ENCODE data around the gene PTPRB. TPM values are rescaled to one million over a fixed set of nuclear protein-coding genes. Genes with fewer than 3 reads are reported as not detected.

PTPRB gene
- total RNA-seq, 2 experiments from 2014 or later = not detected

GRCh38 chr12:70486588-70486987 is 150.6 kb downstream of the PTPRB start:
- Mint-ChIP-seq H3K4me1 (ENCODE audit: low read depth) (no peaks in the 10 kb centered on the region), H3K27me3 (peaks cover 30% of the 10 kb centered on the region), H3K27ac (no peak overlapping the region), H3K4me3 (no peak overlapping the region), H3K36me3 (ENCODE audit: low read depth) (no peaks in the 10 kb centered on the region), H3K9me3 (no peaks in the 10 kb centered on the region)
- no peak overlapping the region for H3K4me3 ChIP-seq (ENCODE audit: low read length)
- H3K4me1 ChIP-seq (ENCODE audit: insufficient read depth, low read length) = no peaks in the 10 kb centered on the region
- no peak overlapping the region for H3K27ac ChIP-seq (ENCODE audit: low read depth in 1 of 2, low read length in 2 of 2)
- ChIA-PET CTCF (no interaction called here), POLR2A (no interaction called here)
- no peaks in the 10 kb centered on the region for H3K36me3 ChIP-seq (ENCODE audit: insufficient read depth, low read length)
- H3K27me3 ChIP-seq (ENCODE audit: control insufficient read depth in 1 of 2, insufficient read depth in 2 of 2, low read length in 2 of 2) = peaks cover 0 to 6% of the 10 kb centered on the region in 2 experiments
- TF ChIP-seq, protein P1, sequence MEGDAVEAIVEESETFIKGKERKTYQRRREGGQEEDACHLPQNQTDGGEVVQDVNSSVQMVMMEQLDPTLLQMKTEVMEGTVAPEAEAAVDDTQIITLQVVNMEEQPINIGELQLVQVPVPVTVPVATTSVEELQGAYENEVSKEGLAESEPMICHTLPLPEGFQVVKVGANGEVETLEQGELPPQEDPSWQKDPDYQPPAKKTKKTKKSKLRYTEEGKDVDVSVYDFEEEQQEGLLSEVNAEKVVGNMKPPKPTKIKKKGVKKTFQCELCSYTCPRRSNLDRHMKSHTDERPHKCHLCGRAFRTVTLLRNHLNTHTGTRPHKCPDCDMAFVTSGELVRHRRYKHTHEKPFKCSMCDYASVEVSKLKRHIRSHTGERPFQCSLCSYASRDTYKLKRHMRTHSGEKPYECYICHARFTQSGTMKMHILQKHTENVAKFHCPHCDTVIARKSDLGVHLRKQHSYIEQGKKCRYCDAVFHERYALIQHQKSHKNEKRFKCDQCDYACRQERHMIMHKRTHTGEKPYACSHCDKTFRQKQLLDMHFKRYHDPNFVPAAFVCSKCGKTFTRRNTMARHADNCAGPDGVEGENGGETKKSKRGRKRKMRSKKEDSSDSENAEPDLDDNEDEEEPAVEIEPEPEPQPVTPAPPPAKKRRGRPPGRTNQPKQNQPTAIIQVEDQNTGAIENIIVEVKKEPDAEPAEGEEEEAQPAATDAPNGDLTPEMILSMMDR (IDR thresholded peaks at IDR 0.05) = no peak
- no peak for DNase-seq
- no peak for ATAC-seq (ENCODE audit: poor library complexity)
- no peaks in the 10 kb centered on the region for H3K9me3 ChIP-seq (ENCODE audit: control insufficient read depth in 1 of 2, insufficient read depth in 1 of 2, low read length in 2 of 2)
- intact Hi-C loops (cut with DNase I, micrococcal nuclease) = no loop called here

DNA sequence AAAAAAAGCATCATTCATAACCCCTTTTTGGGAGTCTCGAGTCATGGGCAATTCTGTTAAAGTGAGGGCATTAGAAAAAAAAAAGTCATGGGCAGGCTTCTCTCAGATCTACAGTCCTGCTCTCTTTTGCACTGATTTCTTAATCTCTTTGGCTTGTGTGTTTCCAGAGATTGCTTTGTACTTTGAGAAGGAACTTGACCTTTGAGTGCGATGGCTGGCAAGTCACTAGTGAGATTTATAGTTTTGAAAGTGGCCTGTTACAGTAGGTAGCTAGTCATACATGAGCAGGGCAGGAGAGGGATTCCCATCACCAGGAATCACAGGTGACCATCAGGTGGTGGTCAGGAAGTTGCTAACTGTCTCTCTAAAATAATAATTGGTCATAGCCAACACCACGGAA is 151.5 kb downstream of the PTPRB start:
- no peaks in the 10 kb centered on the region for H3K9me3 ChIP-seq (ENCODE audit: control insufficient read depth in 1 of 2, insufficient read depth in 1 of 2, low read length in 2 of 2)
- intact Hi-C loops (cut with DNase I, micrococcal nuclease) = no loop called here
- CTCF ChIA-PET = no interaction called here
- H3K9me3 Mint-ChIP-seq = no peaks in the 10 kb centered on the region
- peaks cover 0 to 6% of the 10 kb centered on the region in 2 experiments for H3K27me3 ChIP-seq (ENCODE audit: control insufficient read depth in 1 of 2, insufficient read depth in 2 of 2, low read length in 2 of 2)
- peaks cover 36% of the 10 kb centered on the region for H3K27me3 Mint-ChIP-seq
- DNase-seq (no peak), ATAC-seq (ENCODE audit: poor library complexity) (no peak)
- no peaks in the 10 kb centered on the region for H3K36me3 Mint-ChIP-seq (ENCODE audit: low read depth)
- H3K36me3 ChIP-seq (ENCODE audit: insufficient read depth, low read length) = no peaks in the 10 kb centered on the region
- H3K27ac Mint-ChIP-seq = no peak overlapping the region
- H3K4me1 ChIP-seq (ENCODE audit: insufficient read depth, low read length) = no peaks in the 10 kb centered on the region
- no peaks in the 10 kb centered on the region for H3K4me1 Mint-ChIP-seq (ENCODE audit: low read depth)
- H3K27ac ChIP-seq (ENCODE audit: low read depth in 1 of 2, low read length in 2 of 2) = no peak overlapping the region
- no peak overlapping the region for H3K4me3 ChIP-seq (ENCODE audit: low read length)
- no peak overlapping the region for H3K4me3 Mint-ChIP-seq
- TF ChIP-seq, protein P1 (IDR thresholded peaks at IDR 0.05) = no peak
- POLR2A ChIA-PET = no interaction called here

DNA sequence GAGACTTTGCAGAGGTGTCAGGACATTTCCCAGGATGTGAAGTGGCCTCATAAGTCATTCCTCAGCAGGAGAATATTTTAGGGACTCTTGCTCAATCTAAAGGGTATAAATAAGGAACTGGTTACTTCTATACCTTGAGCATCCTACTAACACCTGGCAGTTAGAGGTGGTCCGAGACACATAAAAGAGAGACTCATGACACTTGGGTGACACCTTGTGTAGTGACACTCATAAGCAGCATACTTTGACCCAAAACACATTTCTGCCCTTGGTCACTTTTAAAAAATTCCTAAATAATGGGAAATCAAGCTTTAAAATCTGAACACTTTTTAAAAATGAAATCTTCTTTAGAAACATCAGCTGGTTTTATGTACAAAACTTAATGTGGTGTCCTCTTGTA is 152.8 kb downstream of the PTPRB start:
- Mint-ChIP-seq H3K4me1 (ENCODE audit: low read depth) (no peaks in the 10 kb centered on the region), H3K27me3 (peaks cover 36% of the 10 kb centered on the region), H3K36me3 (ENCODE audit: low read depth) (no peaks in the 10 kb centered on the region), H3K4me3 (no peak overlapping the region), H3K27ac (no peak overlapping the region), H3K9me3 (no peaks in the 10 kb centered on the region)
- Histone ChIP-seq H3K27me3 (ENCODE audit: control insufficient read depth in 1 of 2, insufficient read depth in 2 of 2, low read length in 2 of 2) (peaks cover 0 to 6% of the 10 kb centered on the region in 2 experiments), H3K9me3 (ENCODE audit: control insufficient read depth in 1 of 2, insufficient read depth in 1 of 2, low read length in 2 of 2) (no peaks in the 10 kb centered on the region), H3K4me3 (ENCODE audit: low read length) (no peak overlapping the region), H3K27ac (ENCODE audit: low read depth in 1 of 2, low read length in 2 of 2) (no peak overlapping the region), H3K4me1 (ENCODE audit: insufficient read depth, low read length) (no peaks in the 10 kb centered on the region), H3K36me3 (ENCODE audit: insufficient read depth, low read length) (no peaks in the 10 kb centered on the region)
- ChIA-PET CTCF (no interaction called here), POLR2A (no interaction called here)
- DNase-seq (no peak), ATAC-seq (ENCODE audit: poor library complexity) (no peak)
- intact Hi-C loops (cut with DNase I, micrococcal nuclease) = no loop called here
- TF ChIP-seq, protein P1 (IDR thresholded peaks at IDR 0.05) = no peak
